ENCODE results near the gene FUT7.
"Not testable (repeated sequence)": the region's sequence is repeated elsewhere in the genome, so short reads cannot be mapped to it uniquely, and the experiment has no call there.

The FUT7 gene

DNA sequence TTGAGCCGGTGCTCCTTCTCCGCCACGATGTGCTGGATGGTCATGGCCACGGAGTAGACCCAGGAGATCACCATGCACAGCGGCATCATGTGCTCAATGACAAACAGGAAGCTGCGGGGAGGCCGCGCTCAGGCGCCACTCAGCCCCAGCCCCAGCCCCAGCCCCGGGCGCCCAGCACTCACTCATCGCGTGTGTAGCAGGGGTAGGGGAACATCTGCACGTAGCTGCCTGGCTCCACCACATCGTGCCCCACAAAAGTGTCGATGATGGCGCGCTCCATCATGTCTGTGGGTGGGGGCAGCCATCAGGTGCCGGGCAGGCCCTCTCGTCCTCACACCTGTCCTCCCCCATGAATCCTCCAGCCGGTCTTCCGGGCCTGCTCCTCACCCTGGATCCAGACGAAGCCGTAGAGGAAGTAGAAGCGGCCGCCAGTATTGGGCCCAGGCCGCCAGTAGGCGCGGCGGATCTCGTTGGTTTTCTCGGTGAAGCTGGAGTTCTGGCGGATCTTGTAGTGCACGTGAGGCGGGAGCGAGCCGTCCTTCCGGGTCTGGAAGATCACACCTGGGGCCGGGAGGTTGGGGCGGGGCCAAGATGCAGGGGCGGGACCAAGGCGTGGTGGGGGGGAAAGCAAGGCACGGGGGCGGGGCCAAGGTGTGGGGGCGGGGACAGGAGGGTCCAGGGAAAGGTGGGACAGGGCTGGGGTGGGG is 13.9 kb downstream of the FUT7 start:
- DNase-seq (ENCODE audit: low read depth in 2 of 2), result no peak

DNA sequence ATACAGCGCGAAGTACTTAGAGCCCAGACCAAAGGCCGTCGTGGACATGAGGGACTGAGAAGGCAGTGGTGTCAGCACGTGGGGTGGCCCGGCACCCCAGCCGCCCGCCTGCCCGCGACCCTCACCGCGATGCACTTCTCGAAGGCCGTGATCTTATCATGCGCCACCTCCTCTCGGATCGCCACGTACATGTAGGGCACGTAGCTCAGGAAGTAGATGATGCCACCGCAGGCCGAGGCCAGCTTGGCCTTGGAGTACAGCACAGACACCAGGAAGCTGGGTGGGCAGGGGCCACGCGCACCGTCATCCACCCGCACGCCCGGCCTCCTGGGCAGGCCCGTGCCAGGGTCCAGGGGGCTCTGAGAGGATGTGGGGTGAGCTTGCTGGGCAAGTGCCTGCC is 14.8 kb downstream of the FUT7 start:
- no peak for DNase-seq (ENCODE audit: low read depth in 2 of 2)

DNA sequence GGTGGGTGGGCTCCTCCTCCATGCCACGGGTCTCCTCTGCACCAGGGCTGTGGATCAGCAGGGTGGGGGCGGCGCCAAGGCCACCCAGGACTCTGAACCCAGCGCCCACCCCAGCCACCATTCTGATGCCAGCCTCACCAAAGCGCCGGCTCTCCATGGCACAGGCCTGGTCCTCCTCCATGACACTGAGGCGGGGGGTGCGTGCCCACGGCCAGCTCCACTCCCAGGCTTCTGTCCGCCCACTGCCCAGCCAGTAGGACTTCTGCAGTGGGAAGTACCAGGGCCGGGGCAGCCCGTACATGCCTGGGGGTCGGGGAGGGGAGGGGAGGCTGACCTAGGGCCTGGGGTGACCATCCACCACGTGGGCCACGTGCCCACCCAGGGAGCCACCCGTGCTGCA is 15.5 kb downstream of the FUT7 start:
- no peak for DNase-seq (ENCODE audit: low read depth in 2 of 2)

DNA sequence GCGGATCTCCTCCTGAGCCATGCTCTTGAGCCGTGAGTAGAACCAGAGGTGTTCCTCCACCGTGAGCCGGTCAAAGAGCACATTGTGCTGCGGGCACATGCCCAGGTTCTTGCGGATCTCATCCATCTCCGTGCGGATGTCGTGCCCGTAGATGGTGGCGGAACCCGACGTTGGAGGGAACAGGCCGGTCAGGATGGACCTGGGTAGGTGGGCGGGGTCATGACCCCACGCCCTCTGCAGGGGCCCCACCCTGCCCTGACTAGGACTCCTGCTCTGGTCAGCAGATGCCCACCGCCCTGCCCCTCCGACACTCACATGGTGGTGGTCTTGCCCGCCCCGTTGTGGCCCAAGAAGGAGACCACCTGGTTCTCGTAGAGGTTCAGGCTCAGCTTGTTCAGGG is 15.9 kb downstream of the FUT7 start:
- DNase-seq (ENCODE audit: low read depth in 2 of 2), result no peak

DNA sequence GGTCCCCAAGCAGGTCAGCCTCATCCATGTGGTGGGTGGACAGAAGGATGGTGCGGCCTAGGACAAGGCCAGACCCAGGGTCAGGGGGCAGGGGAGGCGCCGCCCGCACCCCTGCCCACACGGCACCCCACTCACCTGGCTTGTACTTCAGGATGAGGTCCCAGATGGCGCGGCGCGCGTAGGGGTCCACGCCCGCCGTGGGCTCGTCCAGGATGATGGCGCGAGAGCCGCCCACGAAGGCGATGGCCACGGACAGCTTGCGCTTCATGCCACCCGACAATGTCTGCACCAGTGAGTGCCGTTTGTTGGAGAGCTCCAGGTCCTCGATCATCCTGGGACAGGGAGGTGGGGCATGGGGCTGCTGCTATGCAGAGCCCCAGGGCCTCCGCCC is 16.4 kb downstream of the FUT7 start:
- DNase-seq (ENCODE audit: low read depth in 2 of 2), result no peak

DNA sequence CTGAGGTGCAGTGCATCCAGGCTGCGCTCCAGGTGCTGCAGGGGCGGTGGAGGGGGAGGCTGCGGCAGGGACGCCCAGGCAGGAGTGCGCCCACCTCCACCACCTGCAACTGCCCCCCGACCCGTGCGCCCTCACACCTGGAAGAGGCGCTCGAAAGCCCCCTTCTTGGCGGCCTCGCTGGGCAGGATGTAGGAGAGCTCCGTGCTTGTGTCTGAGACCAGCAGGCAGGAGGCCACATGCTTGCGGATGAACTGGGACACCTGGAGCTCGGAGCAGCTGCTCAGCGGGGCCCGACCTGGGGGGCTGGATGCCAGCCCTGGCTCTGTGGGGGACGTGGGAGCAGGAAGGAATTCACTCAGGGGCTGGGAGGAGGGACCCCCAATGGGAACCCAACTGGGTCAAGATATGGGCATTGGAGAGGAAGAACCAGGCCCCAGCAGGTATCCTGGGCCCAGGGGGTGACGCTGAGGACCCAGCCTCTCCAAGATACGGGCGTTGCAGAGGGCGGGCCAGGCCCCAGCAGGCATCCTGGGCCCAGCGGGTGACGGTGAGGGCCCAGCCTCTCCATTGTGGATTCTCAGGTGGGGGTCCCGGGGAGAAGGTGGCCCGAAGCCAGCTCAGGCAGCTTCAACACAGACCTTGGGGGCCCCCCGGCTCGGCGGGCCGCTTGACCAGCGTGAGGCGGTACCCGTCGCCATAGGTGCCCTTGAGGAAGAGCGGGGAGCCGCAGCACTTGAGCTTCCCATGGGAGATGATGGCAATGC is 16.9 kb downstream of the FUT7 start:
- DNase-seq (ENCODE audit: low read depth in 2 of 2), result no peak

DNA sequence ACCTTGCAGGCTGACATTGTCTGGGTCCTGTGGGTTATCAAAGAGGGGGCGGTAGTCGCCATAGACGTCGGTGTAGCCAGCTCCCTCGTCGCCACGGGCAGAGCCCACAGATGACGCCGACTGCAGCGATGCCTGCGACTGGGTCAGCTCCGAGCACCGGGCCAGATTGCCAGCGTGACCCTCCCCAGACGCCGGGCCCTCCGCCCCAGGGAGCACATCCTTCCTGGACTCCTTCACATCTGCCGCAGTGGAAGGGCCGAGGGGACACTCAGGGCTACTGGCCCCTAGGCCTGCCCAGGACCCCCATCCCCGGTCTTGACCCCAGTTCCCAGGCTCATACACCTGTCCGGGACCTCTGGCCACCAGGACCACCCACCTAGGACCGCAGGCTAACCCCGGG is 17.7 kb downstream of the FUT7 start:
- no peak for DNase-seq (ENCODE audit: low read depth in 2 of 2)

DNA sequence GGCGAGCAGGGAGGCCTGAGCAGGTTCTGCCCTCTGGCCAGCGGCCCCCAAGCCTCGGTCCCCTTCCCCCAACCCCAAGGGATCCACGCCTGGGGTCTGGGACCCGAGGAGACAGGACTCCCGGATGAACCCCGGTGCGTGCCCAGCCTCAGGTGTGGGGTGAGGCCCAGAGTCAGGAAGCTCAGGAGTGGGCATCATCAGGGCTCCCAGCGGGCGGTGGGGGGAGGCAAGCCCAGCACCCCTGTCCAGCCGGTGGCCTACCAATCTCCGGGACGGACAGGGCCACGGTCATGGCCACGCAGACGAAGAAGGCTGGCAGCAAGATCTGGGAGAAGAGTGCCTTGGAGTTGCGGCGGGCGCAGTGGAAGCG is 18.3 kb downstream of the FUT7 start:
- DNase-seq (ENCODE audit: low read depth in 2 of 2), result no peak

DNA sequence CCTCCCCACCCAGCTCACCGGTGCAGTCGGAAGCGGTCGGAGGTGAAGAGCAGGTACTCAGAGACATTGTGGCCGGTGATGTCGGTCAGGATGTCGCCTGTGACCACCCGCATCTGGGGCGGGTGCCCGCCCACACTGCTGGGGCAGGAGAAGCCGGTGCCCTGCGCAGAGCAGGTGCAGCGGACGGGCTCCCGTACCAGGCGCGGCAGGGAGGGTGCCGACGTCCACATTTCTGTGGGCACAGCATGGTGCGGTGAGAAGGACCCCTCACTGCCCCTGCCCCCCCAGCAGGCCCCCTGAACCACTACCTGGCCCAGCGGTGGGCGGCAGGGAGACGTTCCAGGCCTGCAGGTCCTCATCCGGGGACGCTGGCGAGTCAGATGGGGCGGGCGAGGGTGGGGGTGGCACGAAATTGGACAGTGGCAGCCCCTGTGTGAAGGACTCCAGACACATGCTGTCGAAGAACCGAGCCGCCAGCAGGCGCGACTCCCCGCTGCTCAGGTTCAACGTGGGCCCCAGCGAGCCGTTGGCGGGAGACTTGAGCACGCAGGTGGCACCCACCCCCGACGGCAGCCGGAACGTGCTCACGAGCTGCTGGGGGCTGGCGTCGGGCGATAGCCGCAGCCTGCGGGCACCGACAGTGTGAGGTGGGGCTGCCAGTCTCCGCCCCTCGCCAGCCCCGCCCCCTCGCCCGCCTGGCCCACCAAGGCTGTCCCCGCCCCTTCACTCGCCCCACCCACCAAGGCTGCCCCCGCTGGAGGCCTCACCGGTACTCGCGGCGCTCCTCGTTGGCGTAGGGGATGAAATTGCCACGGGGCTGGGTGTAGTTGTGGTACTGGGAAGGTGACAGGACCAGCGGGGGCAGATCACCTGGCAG is 19.0 kb downstream of the FUT7 start:
- DNase-seq (ENCODE audit: low read depth in 2 of 2), result no peak

DNA sequence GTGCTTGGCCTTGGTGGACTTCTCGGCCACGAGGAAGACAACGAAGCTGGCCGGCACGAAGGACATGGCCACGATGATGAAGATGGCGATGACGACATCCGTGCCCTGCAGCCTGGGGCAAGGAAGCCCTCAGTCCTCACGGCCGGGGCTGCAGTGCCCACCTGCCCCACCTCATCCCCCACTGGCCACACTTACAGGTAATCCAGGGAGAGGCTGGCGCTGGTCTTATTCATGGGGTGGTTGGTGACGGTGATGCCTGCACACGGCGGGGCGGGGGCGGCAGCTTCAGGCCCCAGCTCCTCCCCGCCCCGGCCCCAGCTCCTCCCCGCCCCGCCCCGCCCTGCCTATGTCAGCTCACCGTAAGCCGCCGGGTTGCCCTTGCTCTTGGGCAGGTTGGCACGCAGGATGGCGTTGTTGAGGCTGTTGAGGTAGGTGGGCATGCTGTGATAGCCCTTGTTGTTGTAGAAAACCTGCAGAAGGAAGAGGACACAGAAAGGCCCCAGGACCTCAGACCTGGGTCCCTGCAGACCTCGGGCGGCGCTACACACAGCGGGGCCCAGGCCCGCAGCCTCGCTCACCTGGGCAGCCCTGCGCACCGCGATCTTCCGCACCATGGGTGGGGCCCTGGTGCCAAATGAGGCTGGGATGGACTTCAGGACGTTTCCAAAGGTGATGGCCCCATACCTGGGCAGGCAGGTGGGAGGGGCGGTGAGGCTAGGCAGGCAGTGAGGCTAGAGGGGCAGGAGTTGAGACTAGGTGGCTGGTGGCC is 19.8 kb downstream of the FUT7 start:
- no peak for DNase-seq (ENCODE audit: low read depth in 2 of 2)

DNA sequence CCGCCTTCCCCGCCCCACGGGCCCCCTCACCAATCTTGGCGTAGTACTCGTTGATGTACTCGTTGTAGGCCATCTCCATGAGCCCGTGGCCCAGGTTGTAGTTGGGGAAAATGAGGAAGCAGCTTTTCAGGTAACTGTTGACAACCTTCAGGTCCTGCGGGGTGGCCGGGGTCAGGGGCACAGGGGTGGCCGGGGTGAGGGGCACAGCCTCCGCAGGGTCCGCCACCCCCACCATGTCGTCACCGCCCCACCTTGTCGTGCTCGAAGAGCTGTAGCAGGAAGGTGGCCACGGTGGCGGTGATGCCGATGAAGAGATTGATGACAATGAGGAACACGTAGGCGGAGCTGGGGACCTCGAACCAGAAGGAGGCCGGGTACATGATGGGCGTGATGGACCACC is 20.7 kb downstream of the FUT7 start:
- DNase-seq (ENCODE audit: low read depth in 2 of 2), result no peak

DNA sequence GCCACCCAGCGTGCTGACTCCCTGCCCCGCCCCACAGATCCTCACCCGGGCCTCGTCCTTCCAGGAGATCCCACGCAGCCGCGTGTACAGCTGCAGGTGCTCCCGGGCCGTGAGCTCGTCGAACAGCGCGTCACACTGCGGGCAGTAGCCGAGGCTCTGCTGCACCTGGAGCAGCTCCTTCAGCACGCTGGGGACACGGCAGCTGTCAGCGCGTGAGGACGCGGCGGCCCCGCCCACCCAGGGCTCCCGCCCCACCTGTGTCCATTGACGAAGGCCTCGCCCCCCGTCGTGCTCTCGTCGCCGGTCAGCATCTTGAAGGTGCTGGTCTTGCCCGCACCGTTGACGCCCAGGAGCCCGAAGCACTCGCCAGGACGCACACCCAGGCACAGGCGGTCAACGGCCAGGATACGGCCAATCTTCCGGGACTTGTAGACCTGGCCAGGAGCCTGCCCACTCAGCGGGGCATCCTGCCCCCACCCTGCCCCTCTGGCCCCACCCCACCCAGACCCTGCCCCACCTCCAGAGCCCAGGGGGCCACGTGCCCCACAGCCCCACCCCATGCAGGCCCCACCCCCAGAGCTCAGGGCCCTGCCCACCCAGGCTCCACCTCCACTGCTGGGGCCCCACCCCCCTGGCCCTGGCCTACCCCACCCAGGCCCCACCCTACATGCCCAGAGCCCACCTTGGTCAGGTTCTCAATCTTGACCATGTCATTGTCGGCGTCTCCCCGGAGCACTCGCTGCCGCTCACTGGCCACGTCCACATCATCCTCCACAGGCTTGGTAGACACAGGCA is 21.8 kb downstream of the FUT7 start:
- DNase-seq (ENCODE audit: low read depth in 2 of 2), result no peak

DNA sequence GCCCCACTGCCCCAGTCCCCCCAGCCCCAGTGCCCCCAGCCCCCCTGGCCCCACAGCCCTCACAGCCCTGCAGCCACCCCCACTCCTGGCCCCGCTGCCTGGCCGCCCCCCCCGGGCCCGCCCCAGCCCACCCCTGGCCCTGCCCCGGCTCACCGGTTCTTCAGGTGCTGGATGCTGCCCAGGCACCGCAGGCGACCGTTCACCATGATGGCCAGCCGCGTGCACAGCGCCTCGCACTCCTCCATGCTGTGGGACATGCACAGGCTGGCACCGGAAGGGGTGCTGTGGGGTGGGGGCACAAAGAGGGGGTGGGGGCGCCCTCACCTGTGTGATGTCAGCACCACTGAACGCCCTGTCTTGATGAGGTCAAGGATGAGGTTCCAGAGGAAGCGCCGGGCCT is 22.7 kb downstream of the FUT7 start:
- DNase-seq (ENCODE audit: low read depth in 2 of 2), result no peak

DNA sequence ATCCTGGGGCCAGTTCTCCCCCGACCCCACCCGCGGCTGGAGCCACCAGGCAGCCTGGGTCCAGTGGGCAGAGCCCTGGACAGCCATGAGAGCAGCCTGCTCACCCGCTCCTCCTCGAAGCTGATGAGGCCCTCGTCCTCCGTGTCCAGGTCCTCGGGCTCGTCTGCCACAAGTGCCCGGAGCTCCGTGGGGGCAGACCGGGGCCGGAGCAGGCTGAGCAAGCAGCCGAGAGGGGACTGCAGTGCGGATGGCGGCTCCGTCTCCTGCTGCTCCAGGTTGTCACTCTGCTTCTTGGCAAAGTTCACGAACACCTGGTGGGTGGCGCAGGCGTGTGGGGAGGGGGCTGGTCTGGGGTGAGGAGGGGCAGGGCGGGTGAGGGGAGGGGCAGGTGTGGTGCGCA is 23.6 kb downstream of the FUT7 start:
- no peak for DNase-seq (ENCODE audit: low read depth in 2 of 2)

DNA sequence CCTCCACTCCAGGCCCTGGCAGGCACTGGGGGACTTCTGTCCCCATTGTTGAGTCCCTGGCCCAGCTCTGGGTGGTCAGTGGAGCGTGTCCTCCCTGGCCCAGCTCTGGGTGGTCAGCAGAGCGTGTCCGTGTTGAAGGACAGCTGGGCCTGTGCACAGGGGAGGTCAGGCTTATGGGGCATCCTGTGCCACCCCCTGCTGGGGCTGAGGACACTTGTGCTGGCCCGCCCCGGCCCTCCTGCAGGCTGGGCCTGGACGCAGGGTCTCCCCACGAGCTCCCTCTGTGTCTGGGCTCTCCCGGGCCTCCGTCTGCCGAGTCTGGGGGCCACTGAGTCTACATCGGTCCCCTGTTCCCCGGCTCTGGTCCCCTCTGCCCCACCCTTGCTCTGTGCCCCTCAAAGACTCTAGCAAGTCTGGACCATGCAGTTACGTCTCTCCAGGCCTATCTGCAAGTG is 24.0 kb downstream of the FUT7 start:
- DNase-seq (ENCODE audit: low read depth in 2 of 2), result no peak

DNA sequence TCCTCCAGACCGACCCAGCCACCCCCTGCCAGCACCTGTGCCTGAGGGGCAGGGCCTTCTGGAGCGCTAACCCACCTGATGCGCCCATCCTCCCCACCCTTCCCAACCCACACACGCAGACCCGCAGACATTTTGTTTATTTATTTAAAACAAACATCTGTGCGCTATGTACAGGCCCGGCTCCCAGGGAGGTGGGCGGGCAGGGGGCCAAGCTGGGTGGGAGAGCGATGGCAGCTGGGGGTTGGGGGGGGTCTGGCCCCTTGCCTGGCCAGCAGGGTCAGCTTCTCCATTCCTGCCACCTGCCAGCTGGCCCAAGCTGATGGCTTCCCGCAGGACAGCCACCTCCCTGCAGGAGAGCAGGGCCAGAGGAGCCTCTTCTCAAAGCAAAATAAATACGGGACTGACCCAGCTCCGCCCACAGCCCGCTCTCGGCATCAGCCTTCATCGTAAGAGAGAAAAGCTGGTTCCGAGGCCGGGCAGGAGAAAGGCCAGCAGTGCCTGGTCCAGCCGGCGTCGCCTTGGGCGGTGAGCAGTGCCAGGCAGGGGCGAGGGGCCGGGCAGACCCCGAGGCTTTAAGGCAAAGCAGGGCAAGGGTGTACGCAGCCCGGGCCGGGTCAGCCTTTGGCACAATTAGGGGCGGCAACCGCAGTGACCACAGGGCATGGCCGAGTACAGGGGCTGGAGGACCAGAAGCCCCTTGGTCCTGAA is 24.6 kb downstream of the FUT7 start:
- no peak for DNase-seq (ENCODE audit: low read depth in 2 of 2)

DNA sequence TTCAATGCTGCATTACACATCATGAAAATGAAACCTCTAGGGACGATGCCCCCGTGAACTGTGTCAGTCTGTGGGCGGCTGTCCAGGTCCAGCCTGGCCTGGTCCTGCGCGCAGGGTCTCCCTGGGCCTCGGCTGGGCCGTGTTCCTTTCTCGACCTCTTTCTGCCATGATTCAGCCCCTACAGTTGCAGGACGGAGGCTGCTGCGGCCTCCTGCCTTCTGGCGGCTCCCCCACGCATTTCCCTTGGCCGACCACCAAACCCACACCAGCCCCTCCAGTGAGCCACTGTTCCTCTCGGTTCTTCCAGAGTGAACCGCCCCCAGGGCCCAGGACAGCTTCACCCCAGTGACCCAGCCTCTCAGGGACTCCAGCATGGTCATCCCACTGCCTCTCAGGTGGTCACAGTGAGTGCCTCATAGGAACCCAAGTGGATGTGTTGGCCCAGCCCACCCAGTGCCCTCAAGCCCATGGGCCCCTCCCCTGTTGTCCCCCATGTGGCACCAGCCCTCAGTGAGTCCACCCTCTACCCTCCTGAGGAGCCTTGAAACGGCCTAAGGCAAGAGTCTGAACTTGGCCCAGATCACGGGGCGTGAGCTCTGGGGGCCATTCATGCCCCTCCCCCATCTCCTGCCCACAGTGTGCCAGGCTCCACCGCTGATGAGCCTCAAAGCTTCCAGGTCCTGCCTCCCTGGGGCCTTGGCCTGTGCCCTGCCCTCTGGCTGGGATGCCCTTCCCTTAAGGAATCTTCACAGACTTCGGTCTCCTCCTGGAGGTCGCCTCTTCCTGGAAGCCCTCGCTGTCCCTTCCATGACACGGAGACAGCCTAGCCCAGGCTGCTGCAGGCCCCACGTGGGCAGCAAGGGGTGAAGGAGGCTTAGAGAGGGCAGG is 25.5 kb downstream of the FUT7 start:
- no peak for DNase-seq (ENCODE audit: low read depth in 2 of 2)

DNA sequence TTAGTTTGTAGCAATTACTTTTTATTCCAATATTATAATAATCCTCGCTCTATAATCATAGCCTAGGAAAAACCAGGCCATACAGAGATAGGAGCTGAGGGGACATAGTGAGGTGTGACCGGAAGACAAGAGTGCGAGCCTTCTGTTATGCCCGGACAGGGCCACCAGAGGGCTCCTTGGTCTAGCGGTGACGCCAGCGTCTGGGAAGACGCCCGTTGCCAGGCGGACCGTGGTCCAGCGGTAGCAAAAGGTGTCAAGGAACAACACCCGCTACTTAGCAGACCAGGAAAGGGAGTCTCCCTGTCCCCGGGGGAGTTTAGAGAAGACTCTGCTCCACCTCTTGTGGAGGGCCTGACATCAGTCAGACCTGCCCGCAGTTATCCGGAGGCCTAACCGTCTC is 27.6 kb downstream of the FUT7 start:
- not testable (repeated sequence) for DNase-seq (ENCODE audit: low read depth in 2 of 2)

DNA sequence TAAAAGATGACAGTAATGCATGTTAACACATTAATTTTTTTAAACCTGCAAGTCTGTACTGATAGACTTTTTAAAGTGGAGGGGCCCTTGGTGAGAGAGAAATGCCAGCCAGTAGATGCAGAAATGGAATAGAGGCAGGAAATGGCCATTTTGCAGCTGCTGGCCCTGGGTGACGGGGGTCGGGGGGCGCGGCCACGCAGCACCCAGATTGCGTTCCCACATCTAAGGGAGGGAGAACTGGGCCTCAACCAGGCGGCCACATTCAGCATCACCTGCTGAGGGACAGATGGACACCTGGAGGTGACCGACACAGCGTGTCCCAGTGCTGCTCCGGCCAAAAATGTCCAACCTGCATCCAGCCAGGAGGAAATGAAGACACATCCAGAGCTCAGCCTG is 29.2 kb downstream of the FUT7 start:
- DNase-seq (ENCODE audit: low read depth in 2 of 2), result no peak

Data from stimulated activated CD8-positive, alpha-beta memory T cell treated with anti-CD3 and anti-CD28 coated beads, Interleukin-7, amount 100 ng/mL, for 1 hour (primary cell).